ENCODE measurements around the gene PTPDC1. TPM values are rescaled to one million over a fixed set of nuclear protein-coding genes. Genes with fewer than 3 reads are reported as not detected.

The PTPDC1 gene
- total and polyA plus RNA-seq, 2 donors (not counting 1 experiment from before 2014, with no cell fraction given) = 3.7 to 9.8 TPM

DNA sequence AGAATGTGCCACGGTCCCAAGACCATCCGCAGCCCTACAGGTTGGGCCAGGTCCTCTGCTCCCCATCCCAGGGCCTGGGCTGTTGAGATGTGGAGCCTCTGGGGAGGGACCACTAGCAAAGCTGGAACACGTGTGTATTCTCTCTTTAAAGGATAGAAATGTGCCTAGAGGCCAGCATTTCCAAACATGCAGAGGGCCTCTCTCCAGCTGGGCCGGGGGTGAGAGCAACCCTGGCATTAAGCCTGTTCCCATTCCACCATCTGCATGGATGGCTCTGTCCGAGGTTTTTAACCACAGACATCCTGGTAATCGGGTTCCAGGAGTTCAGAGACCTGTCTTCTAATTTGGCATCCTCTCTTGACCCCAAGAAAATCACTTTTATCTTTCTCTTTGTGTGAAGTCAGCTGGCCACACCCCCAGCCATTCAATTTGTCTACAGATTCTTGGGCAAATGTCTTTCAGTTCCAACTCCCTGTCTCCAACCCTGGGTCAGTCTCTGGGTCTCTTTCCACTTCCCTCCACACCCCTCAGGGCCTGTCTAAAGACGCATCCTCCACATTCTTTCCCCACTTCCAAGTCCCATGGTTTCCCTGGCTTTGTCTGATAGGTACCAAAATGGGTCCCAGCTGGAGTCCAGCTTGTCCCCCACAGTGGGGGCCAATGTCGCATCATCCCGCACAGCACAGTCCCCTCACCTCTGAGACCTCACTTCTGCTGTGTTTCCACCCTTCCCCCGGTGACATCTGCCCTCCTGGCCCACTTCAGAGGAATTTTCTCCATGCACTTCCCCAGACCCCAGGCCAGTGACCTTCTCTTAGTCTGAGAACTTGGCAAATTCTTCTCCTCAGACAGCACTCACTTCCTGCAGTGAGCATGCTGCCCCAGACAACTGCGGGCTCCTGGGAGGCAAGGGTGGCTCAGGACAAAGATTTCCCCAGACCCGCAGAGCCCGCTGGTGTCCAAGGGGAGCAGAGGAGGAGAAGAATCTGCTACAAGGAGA, 56.8 kb downstream of the PTPDC1 start:
- Histone ChIP-seq H3K4me1 (ENCODE audit: control insufficient read depth in 2 of 2, insufficient read depth in 2 of 2, low read length in 2 of 2) (no peaks in the 10 kb centered on the region), H3K27ac (ENCODE audit: low read length in 2 of 2) (no peak overlapping the region), H3K9me3 (ENCODE audit: control extremely low read depth in 1 of 3, control insufficient read depth in 2 of 3, insufficient read depth in 1 of 3, low read length in 2 of 3) (no peaks in the 10 kb centered on the region), H3K79me2 (ENCODE audit: control insufficient read depth, insufficient read depth, low read length) (no peaks in the 10 kb centered on the region), H3K4me2 (replicated peaks; ENCODE audit: low read depth, low read length, poor library complexity, severe bottlenecking) (no peak overlapping the region), H3K4me3 (ENCODE audit: control extremely low read depth in 1 of 5, extremely low read depth in 1 of 5, insufficient read depth in 1 of 5, low read depth in 2 of 5, low read length in 4 of 5) (no peak overlapping the region), H3K36me3 (replicated peaks in 1 of 2; ENCODE audit: control extremely low read depth in 1 of 2, control insufficient read depth in 1 of 2, extremely low read depth in 1 of 2, insufficient read depth in 2 of 2, low read length in 1 of 2) (no peaks in the 10 kb centered on the region), H2AFZ (ENCODE audit: insufficient read depth, low read depth, low read length, poor library complexity, severe bottlenecking) (no peak overlapping the region), H3K27me3 (replicated peaks in 1 of 4; ENCODE audit: control extremely low read depth in 1 of 4, control insufficient read depth in 3 of 4, insufficient read depth in 4 of 4, low read length in 3 of 4) (no peaks in the 10 kb centered on the region), H3K9ac (ENCODE audit: low read length) (no peak overlapping the region), H4K20me1 (ENCODE audit: control insufficient read depth, insufficient read depth, low read length, poor library complexity, severe bottlenecking) (no peaks in the 10 kb centered on the region)
- Mint-ChIP-seq H3K4me1 (peaks cover 13% of the 10 kb centered on the region), H3K27me3 (no peaks in the 10 kb centered on the region), H3K27ac (no peak overlapping the region), H3K4me3 (no peak overlapping the region), H3K9me3 (ENCODE audit: insufficient read depth) (no peaks in the 10 kb centered on the region)
- WGBS (ENCODE audit: insufficient coverage) = 82% methylated on average over 12 of the region's 13 CpGs
- intact Hi-C loops (cut with micrococcal nuclease) = no loop called here
- TF ChIP-seq EZH2 (IDR thresholded peaks at IDR 0.05; ENCODE audit: borderline replicate concordance, insufficient read depth, low read depth, low read length, poor library complexity, severe bottlenecking) = no peak
- TF ChIP-seq, protein P1, sequence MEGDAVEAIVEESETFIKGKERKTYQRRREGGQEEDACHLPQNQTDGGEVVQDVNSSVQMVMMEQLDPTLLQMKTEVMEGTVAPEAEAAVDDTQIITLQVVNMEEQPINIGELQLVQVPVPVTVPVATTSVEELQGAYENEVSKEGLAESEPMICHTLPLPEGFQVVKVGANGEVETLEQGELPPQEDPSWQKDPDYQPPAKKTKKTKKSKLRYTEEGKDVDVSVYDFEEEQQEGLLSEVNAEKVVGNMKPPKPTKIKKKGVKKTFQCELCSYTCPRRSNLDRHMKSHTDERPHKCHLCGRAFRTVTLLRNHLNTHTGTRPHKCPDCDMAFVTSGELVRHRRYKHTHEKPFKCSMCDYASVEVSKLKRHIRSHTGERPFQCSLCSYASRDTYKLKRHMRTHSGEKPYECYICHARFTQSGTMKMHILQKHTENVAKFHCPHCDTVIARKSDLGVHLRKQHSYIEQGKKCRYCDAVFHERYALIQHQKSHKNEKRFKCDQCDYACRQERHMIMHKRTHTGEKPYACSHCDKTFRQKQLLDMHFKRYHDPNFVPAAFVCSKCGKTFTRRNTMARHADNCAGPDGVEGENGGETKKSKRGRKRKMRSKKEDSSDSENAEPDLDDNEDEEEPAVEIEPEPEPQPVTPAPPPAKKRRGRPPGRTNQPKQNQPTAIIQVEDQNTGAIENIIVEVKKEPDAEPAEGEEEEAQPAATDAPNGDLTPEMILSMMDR (IDR thresholded peaks at IDR 0.05) = no peak
- no peak for ATAC-seq (ENCODE audit: low read depth)
- DNase-seq = no peak
- ChIA-PET CTCF (no interaction called here), POLR2A (no interaction called here)

DNA sequence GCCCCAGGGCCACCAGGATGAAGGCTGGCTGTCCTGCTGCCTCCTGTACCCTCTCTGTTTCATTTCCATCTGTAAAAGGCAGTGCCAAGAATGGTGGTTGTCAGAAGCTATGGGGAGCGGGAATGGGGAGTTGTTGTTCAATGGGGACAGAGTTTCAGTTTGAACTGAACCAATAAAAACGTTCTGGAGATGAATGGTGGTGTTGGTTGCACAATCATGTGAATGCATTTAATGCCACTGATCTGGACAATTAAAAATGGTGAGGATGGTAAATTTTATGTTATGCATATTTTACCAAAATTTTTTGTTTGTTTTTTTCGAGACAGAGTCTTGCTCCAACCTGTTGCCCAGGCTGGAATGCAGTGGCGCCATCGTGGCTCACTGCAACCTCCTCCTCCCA, 58.1 kb downstream of the PTPDC1 start:
- Histone ChIP-seq H3K79me2 (ENCODE audit: control insufficient read depth, insufficient read depth, low read length) (no peaks in the 10 kb centered on the region), H3K9ac (ENCODE audit: low read length) (no peak overlapping the region), H4K20me1 (ENCODE audit: control insufficient read depth, insufficient read depth, low read length, poor library complexity, severe bottlenecking) (no peaks in the 10 kb centered on the region), H3K4me1 (ENCODE audit: control insufficient read depth in 2 of 2, insufficient read depth in 2 of 2, low read length in 2 of 2) (no peaks in the 10 kb centered on the region), H3K36me3 (replicated peaks in 1 of 2; ENCODE audit: control extremely low read depth in 1 of 2, control insufficient read depth in 1 of 2, extremely low read depth in 1 of 2, insufficient read depth in 2 of 2, low read length in 1 of 2) (no peaks in the 10 kb centered on the region), H3K9me3 (ENCODE audit: control extremely low read depth in 1 of 3, control insufficient read depth in 2 of 3, insufficient read depth in 1 of 3, low read length in 2 of 3) (no peaks in the 10 kb centered on the region), H3K27me3 (replicated peaks in 1 of 4; ENCODE audit: control extremely low read depth in 1 of 4, control insufficient read depth in 3 of 4, insufficient read depth in 4 of 4, low read length in 3 of 4) (no peaks in the 10 kb centered on the region), H3K4me2 (replicated peaks; ENCODE audit: low read depth, low read length, poor library complexity, severe bottlenecking) (no peak overlapping the region), H2AFZ (ENCODE audit: insufficient read depth, low read depth, low read length, poor library complexity, severe bottlenecking) (no peak overlapping the region), H3K4me3 (ENCODE audit: control extremely low read depth in 1 of 5, extremely low read depth in 1 of 5, insufficient read depth in 1 of 5, low read depth in 2 of 5, low read length in 4 of 5) (no peak overlapping the region), H3K27ac (ENCODE audit: low read length in 2 of 2) (no peak overlapping the region)
- H3K27ac Mint-ChIP-seq = no peak overlapping the region
- CTCF ChIA-PET = no interaction called here
- peaks cover 13% of the 10 kb centered on the region for H3K4me1 Mint-ChIP-seq
- TF ChIP-seq, protein P1 (IDR thresholded peaks at IDR 0.05) = no peak
- no peak for TF ChIP-seq EZH2 (IDR thresholded peaks at IDR 0.05; ENCODE audit: borderline replicate concordance, insufficient read depth, low read depth, low read length, poor library complexity, severe bottlenecking)
- no peaks in the 10 kb centered on the region for H3K27me3 Mint-ChIP-seq
- ATAC-seq (ENCODE audit: low read depth) = no peak
- H3K4me3 Mint-ChIP-seq = no peak overlapping the region
- no peak for DNase-seq
- intact Hi-C loops (cut with micrococcal nuclease) = no loop called here
- H3K9me3 Mint-ChIP-seq (ENCODE audit: insufficient read depth) = no peaks in the 10 kb centered on the region
- WGBS (ENCODE audit: insufficient coverage) = 95% methylated on average over 3 of the region's 5 CpGs
- POLR2A ChIA-PET = interaction anchor here (0.6 kb wide), 1 partner anchor 14 kb away, joined by 3 read pairs; no protein-coding TSS in a partner anchor
